GM19351 (cell line): Measurements from ENCODE around the gene NACC1.
A peak's percentile ranks its signal among the peaks of the same experiment; 100 is the strongest.

Experiments
- ATAC-seq: cut with Tn5 transposase; IDR thresholded peaks from one replicate; pipeline ENCODE4 v1.9.1; 2021; ENCODE audit warnings: mild to moderate bottlenecking, moderate library complexity; ENCODE audit not compliant: unreplicated experiment

Gene NACC1

GRCh38 chr19:13099073-13099999 is 18.7 kb upstream of the NACC1 start:
- no peak for ATAC-seq

- no peak for ATAC-seq
Measured at GRCh38 chr19:13100031-13100588, 18.0 kb upstream of the NACC1 start.

GRCh38 chr19:13100841-13101589 is 17.0 kb upstream of the NACC1 start:
- ATAC-seq, result no peak

GRCh38 chr19:13101590-13102415 is 16.3 kb upstream of the NACC1 start:
- ATAC-seq, result no peak

GRCh38 chr19:13102416-13102665 is 15.7 kb upstream of the NACC1 start:
- ATAC-seq, result no peak

DNA sequence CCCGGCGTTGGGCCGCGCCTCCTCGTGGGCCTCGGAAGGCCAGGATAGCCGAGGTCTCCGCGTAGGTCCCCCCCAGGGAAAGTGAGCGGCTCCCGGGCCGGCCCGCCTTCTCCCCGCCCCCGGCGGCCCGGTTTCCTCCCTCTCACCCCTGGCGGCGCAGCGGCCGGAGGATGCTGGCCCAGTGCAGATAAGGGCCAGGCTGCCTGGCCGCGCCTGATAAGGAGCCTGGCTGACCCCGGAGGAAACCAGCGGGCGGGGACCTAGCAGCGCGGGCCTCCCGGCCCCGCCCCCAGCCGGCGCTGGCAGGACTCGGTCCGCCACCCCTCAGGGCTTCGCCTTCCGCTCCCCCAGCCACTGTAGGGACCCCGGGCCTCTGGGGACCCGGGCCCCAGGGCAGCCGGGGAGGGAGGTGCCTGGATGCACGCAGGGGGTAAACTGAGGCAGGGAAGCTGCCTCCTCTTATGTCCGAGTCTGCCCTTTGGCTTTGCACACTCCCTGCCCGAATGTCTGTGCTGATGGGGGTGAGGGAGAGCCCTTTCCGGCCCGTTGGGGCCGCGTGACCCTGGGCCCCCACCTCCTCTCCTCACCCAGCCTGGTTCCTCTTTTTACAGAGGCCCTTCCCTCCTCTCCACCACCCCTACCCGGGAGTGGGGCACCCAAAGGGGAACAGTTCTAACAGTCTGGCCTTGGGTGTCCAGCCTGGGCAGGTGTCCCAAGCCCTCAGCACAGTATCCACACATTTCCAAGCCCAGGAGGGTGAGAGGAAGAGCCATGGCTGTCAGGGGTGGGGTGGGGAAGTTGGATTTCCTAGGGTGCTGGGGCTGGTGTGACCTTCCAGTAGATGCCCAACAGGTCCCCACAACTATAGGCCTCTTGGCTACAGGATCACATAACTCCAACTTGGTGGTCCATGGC is 15.1 kb upstream of the NACC1 start, which contains the start of gene LYL1:
LYL1 (minus strand) TSS at position 193 of the 915 bp plus-strand sequence. CDS start 1,687 bp downstream, outside the sequence.
- ATAC-seq, result peak; percentile 43

DNA sequence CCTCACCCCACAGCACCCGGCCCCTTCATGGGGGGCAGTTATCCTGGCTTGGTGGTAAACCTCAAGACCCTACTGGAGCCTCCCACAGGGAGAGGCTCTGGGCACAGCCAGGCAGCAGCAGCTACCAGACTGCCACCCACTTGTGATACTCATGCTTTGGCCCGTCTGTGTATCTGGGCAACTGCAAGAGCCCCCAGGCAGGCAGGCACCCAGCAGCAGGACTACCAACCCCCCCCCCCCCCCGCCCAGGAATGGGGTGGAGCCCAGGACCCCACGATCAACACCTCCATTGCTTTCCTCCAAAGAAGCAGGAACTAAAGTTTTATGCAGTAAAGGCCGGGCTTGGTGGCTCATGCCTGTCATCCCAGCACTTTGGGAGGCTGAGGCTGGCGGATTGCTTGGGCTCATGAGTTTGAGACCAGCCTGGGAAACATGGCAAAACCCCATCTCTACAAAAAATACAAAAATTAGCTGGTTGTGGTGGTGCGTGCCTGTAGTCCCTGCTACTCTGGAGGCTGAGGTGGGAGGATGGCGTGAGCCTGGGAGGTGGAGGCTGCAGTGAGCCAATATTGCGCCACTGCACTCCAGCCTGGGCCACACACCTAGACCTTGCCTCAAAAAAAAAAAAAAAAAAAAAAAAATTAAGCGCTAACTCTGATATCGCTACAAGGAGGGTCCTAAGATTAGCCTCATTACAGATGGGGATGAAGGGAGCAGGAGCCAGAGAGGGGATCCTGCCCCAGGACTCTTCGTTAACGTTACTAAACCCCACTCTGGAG is 14.3 kb upstream of the NACC1 start:
- no peak for ATAC-seq

GRCh38 chr19:13104360-13104847 is 13.7 kb upstream of the NACC1 start:
- ATAC-seq, result no peak

- ATAC-seq, result no peak
Measured at GRCh38 chr19:13104848-13105711, 13.0 kb upstream of the NACC1 start.

GRCh38 chr19:13109361-13110098 is 8.5 kb upstream of the NACC1 start:
- ATAC-seq, result no peak

DNA sequence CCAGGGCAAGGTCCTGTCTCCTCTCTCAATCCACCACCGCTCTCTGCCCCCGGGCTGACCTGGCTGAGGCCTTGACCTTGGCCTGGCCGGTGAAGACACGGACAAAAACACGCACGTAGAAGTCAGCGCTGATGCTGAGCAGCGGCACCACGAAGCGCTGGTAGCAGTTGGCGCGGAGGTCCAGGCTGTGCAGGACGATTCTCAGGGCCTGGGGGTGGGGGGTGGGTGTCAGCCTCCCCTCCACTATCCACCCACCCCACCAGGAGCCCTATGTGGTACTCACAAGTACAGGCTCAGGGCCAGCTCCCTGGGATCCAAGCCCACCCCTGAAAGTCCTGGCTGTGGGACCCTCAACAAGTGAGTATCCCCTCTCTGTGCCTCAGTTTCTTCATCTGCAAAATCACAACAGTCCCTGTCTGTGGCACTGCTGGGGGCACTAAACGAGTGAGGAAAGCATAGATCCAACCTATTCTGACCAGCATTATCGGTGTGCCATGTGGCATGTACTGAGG is 7.9 kb upstream of the NACC1 start:
- ATAC-seq, result no peak

DNA sequence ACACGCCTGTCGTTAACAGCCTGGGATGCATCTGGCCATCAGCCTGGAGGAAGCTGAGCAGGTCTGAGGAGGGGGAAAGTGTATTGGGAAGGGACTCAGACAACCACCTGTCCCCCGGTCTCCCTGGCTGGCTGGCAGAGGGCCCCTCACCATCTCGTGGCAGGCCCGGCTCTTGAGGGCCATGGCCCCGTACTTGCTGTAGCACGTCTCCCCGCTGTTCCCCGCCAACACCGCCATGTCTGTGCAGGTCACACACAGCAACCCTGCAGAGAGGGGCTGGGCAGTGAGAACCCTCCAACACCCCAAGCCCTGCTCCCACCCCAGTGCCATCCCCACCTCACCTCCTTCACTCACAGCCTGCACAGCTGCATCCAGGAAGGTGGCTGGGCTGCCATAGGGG is 5.5 kb upstream of the NACC1 start:
- no peak for ATAC-seq

- no peak for ATAC-seq
Measured at GRCh38 chr19:13115936-13116281, 2.2 kb upstream of the NACC1 start.

DNA sequence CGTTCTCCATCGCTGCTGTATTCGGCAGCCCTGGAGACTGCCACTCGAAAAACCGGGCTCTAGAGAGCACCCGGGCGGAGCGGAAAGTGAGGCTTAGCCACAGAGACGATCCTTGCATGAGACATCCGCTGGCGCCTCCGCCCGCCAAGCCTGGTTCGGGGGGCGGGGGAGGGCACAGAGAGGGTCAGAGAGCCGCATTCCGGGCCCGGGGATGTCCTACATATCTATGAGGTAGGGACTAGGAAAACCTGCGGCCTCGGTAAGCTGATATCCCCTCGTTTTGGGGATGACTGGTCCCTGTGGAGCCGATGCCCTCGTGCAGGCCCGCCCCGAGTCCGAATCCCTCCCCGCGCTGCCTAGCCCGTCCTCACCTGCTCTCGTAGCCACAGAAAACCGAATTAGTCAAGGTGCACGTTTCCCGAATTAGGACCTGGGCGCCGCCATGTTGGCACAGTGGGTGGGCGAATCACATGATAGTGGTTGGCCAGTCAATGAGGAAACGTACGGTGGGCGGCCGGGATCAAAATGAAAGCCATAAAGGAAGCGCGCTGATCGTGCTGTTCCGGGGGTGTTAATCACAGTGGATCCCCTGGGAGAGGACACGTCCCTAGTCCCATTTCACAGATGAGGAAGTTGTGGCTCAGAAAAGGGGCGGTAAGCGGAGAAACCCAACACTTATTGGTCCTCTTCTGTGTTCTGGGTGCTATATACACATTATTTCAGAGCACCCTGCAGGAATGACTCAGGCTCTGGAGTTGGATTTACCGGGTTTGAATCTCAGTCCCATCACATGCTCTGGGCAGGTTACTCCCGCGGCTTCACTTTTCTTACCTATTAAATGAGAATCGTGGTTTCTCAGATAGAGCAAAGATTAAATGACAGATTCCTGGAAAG is 1.5 kb upstream of the NACC1 start, which contains the start of gene TRMT1:
TRMT1 (minus strand) TSS at position 459 of the 894 bp plus-strand sequence; CDS start at position 118, 341 bp downstream.
- ATAC-seq, result no peak

GRCh38 chr19:13117176-13117771 is 790 bp upstream of the NACC1 start:
- ATAC-seq, result no peak
